ENCODE data around the gene GALNT6. TPM values are rescaled to one million over a fixed set of nuclear protein-coding genes. Genes with fewer than 3 reads are reported as not detected.

Gene GALNT6
- total RNA-seq, 1 donor from 2014 or later = 17.2 TPM

GRCh38 chr12:51430196-51430895 lies 39.1 kb upstream of the GALNT6 start:
- H3K4me3 Mint-ChIP-seq = peak overlapping the region; percentile 17
- DNase-seq (ENCODE audit: extremely low spot score, unreplicated experiment) = no peak
- no peaks in the 10 kb centered on the region for H3K9me3 Mint-ChIP-seq
- no peak for TF ChIP-seq CTCF (conservative IDR thresholded peaks at IDR 0.05)
- peaks cover 5% of the 10 kb centered on the region for H3K4me1 Mint-ChIP-seq (ENCODE audit: unreplicated experiment)
- H3K36me3 Mint-ChIP-seq = no peaks in the 10 kb centered on the region
- peak overlapping the region; percentile 30 for H3K27ac Mint-ChIP-seq
- peaks cover 5% of the 10 kb centered on the region for H3K27me3 Mint-ChIP-seq

GRCh38 chr12:51429700-51430099 lies 38.5 kb upstream of the GALNT6 start:
- peaks cover 5% of the 10 kb centered on the region for H3K4me1 Mint-ChIP-seq (ENCODE audit: unreplicated experiment)
- TF ChIP-seq CTCF (conservative IDR thresholded peaks at IDR 0.05) = no peak
- H3K36me3 Mint-ChIP-seq = no peaks in the 10 kb centered on the region
- no peak overlapping the region for H3K4me3 Mint-ChIP-seq
- DNase-seq (ENCODE audit: extremely low spot score, unreplicated experiment) = no peak
- no peaks in the 10 kb centered on the region for H3K9me3 Mint-ChIP-seq
- H3K27me3 Mint-ChIP-seq = peaks cover 5% of the 10 kb centered on the region
- no peak overlapping the region for H3K27ac Mint-ChIP-seq

DNA sequence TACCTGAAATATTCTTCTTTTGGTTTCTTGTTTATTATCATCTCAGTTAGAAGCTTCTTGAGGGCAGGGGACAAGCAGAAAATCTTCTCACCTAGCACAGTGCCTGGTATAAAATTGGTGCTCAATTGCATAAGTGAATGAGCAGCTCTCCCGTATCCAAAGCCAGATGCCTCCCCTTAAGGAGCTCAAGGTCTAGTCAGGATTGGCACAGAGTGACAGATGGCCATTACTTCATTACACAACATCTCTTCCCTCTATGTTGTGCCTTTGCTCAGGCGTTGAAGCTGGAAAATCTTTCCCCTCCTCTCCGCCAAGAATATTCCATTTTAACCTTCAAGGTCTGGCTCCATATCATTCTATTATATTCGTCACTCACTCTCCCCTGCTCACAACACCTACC lies 37.0 kb upstream of the GALNT6 start:
- peaks cover 5% of the 10 kb centered on the region for H3K27me3 Mint-ChIP-seq
- no peak overlapping the region for H3K27ac Mint-ChIP-seq
- no peak for DNase-seq (ENCODE audit: extremely low spot score, unreplicated experiment)
- TF ChIP-seq CTCF (conservative IDR thresholded peaks at IDR 0.05) = no peak
- H3K4me1 Mint-ChIP-seq (ENCODE audit: unreplicated experiment) = peaks cover 8% of the 10 kb centered on the region
- H3K4me3 Mint-ChIP-seq = no peak overlapping the region
- no peaks in the 10 kb centered on the region for H3K9me3 Mint-ChIP-seq
- no peaks in the 10 kb centered on the region for H3K36me3 Mint-ChIP-seq

DNA sequence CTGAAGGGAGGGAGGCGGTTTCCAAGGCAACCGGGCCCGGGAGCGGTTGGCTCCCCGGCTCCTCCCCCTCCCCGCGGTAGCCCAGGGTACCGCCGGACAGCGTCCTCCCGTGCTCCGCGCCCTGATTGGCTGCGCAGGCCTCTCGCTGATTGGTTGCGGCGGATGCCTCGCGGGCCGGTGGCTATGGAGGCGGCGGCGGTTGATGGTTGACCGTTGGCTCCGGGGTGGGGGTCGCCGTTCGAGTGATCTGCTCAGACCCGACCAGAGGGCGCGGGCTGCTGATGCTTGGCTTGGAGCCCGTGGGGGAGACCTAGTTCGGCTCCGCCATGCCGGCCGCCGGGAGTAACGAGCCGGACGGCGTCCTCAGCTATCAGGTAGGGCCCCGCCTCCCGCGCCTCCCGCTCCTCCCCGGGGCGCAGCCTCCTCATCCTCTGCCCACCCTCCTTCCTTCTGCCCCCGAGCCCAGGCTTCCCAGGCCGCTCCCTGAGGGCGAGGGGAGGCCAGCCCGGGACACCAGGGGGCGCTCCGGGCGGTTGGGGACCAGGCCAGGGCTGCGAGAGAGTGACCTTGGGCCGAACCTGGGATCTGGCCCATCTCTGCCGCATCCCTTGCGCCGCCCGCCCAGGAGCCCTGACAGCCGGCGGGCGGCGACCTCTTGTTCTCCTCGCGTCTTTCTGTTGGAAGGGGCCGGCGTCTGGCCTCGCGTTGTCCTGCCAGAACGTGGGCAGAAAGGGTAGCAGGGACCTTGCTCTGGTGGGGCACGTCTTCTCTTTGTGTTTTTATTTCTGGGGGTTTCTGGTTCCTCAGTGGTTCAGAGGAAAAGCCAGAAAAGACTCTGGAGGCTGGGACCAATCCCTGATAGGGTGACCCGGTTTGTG lies 33.7 kb upstream of the GALNT6 start, which contains the start of gene SLC4A8:
Gene SLC4A8 (plus strand): TSS at position 170 of the 878 bp plus-strand sequence. CDS start 157 bp downstream, at position 327.
- H3K4me1 Mint-ChIP-seq (ENCODE audit: unreplicated experiment) = peaks cover 8% of the 10 kb centered on the region
- peaks cover 5% of the 10 kb centered on the region for H3K27me3 Mint-ChIP-seq
- H3K36me3 Mint-ChIP-seq = no peaks in the 10 kb centered on the region
- peak; percentile 93 for TF ChIP-seq CTCF (conservative IDR thresholded peaks at IDR 0.05)
- H3K27ac Mint-ChIP-seq = peak within 1 kb of the TSS; percentile 12
- H3K9me3 Mint-ChIP-seq = no peaks in the 10 kb centered on the region
- peak; percentile 95 for DNase-seq (ENCODE audit: extremely low spot score, unreplicated experiment)
- H3K4me3 Mint-ChIP-seq = peak within 1 kb of the TSS; percentile 87

- Mint-ChIP-seq H3K4me3 (peak overlapping the region; percentile 87), H3K4me1 (ENCODE audit: unreplicated experiment) (peaks cover 15% of the 10 kb centered on the region), H3K9me3 (no peaks in the 10 kb centered on the region), H3K36me3 (no peaks in the 10 kb centered on the region), H3K27me3 (peaks cover 5% of the 10 kb centered on the region), H3K27ac (peak overlapping the region; percentile 12)
- TF ChIP-seq CTCF (conservative IDR thresholded peaks at IDR 0.05) = no peak
- no peak for DNase-seq (ENCODE audit: extremely low spot score, unreplicated experiment)
Observed at GRCh38 chr12:51424094-51424661, 33.0 kb upstream of the GALNT6 start.

Data from type B pancreatic cell (in vitro differentiated cells).